Nucleus accumbens (tissue), 56 donors: ENCODE results near the gene KRTAP10-1.

ENCODE experiments used
- DNase-seq, 56 donors: peaks; one replicate each; lab custom pipeline; 2025; lab: John Stamatoyannopoulos, UW

Gene KRTAP10-1

DNA sequence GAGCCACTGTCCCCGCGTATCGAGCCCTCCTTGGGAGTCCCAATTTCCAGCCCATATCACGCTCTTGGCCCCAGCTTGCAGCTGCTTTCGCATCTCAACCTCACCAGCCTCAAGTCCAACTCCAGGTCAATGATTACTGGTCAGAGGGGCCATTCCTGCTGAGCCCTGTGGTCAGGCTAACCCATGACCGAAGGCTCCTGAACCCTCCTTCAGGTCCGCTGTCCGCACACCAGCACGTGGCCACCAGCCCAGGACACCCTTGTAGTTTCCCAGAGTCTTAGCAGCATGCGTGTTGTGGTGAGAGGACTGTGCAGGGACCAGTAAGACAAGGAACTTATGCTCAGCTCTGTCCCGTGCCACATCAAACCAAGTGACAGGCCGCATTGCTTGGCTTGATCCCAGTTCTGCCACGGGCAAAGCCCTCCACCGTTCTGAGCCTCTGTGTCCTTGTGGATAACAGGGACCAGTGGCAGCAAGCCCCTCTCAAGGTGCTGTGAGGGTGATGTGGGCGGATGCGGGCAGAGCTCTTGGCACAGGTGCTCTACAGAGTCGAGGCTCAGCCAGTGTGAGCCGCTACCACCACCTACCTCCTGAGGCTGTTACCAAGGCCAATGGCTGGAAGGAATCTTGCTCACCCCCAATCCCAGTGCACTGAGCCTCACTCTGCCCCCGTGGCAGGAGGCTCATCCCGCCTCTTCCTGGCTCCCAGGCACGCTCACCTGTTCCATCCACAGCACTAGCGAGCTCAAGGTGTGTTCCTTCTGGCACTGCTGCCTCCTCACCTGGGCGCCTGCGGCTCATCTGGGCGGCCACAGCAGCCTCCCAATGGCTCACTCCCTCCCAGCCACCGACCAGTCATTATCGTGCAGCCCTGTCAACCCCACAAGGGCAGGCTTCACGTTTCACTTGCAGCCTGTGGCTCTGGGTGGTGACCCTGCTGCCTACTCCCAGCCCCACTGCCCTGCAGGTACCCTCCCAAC is 20.4 kb downstream of the KRTAP10-1 start:
- DNase-seq = no peak

DNA sequence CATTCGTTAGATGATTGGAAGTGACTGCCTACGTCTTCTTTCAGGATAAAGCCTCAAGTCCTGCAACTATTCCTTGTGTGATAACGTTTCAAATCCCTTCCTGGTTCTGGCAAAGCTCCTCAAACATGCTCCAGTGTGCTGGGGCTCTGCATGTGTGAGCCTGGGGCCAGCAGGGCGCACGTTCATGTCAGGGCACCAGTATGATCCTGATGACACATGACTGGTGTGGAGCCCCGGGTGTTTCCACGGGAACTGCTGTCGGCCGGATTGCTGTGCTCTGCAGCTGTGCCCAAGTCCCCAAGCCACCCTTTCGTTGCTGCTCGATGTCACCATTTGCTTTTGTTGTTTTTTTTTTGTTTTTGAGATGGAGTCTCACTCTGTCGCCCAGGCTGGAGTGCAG is 21.3 kb downstream of the KRTAP10-1 start:
- DNase-seq = no peak

DNA sequence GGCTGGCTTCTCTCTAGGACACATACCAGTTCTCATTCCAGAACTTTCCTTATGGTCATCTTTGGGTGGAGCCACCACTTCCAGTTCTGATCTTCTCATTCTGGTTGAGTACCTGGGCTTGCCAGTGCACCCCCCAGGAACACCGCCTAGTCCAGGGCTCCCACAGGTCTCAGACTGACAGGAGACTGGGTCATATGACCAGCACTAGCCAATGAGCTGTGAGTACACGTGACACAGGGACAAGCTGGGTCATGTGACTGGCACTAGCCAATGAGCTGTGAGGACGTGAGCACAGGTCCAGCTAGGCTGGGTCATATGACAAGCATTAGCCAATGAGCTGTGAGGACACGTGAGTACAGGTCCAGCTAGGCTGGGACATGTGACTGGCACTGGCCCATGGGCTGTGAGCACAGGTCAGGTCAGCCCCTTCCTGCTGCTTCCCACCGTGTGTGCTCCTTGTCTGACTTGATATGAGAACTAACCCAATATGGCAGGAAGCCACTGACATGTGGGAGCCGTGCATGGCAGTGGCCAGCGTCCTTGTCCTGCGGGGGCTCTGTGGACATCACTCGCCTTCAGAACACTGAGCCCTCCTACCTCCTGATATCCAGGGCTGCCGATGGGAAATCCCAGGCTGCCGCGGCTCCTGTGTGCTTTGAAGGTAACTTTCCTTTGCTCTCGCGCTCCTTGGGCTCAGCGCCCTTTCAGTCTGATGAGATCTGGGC is 22.7 kb downstream of the KRTAP10-1 start:
- peak in 13 of 56 donors; percentile 6 to 76 (median 30) for DNase-seq

DNA sequence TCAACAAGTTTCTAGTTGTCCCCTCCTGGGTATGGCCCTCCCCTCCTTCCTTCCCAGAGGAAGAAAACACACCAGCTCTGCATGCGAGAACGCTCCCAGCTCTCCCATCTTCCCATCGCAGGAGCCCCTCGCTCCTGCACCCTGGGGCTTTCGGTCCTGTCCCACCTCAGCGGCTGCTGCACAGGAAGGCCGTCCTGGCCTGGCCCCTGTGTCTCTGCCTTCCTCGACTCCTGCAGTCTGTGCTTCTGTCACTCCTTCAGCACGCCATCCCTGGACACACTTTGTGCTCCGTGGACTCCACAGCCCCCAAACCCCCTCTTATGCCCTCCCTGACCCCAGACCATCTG is 23.2 kb downstream of the KRTAP10-1 start:
- no peak for DNase-seq

DNA sequence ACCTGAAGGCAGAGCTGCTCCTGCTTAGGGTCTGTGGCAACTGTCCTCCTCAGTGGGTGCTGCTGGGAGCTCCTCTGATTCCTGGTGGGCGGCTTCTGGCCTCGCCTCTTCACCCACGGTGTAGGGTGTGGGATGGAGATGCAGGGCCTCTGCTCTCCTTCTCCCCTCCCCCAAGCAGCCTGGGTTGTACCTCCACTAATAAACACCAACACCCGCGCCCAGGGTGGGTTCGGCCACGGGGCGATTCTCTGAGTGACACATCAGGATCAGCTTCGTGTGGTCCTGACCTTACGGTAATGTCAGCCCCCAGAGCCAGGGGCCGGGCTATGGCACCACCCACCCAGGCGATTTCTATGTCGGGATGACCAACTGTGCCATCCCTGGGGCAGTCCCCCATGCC is 23.7 kb downstream of the KRTAP10-1 start:
- no peak for DNase-seq

DNA sequence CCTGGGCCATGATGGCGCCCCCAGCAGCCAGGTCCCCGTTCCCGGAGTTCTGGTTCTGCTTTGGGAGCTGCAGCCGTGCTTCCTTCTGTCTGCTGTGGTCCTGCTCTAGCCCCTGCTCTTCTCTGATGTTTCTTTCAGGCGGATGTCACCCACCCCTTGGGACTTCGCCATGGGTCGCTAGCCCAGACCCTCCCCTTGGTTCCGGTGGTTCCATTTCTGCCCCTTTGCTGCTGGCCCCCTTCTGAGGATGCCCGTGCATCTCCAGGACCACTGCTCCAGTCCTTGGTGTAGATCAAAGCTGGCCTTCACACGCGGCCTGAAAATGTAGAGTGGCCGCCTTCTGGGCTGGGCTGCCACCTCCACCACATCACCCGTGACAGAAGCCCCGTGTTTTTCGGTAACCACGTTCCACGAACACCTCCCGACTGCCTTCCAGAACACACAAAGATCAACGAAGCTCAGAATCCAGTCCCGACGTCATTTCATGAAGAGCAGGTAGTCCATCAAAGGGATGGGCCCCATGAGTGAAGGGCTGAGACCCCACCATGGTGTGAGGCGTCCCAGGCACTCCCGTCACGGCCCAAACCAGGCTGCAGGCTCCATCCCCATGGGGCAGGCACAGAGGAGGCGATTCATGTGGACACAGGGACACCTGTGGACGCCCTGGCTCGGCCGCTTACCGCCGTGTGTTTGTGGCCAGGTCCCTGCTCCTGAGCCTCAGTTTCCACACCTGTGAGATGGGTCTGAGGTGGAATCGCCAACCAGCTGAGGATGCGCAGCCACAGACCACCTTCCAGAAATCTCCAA is 24.4 kb downstream of the KRTAP10-1 start:
- DNase-seq = no peak

DNA sequence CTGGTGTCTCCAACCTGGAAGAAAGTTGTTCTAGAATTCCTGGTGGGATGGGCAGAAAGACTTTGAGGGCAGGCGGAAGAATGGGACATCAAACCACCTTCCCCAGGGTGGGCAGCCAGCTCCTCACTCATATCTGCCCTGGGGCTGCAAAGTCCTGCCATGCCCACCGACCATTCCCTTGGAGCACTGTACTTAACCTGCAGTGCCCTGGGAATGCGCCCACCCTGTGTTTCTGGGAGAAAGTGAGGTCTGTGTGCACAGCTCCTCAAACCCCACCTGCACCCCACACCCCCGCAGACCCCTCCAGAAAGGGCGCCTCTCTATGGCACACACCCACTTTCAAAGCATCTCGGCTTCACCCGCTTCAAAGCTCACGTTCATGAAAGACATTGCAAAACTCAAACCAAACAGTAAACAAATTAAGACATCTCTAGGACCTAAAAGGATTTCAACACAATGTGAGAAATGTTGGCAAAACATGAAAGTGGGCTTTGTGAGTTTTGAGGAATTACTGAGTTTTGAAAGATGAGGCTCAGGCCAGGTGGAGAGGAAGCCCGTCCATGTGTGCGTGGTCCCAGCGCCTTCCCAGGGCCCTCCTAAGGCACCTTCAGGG is 25.1 kb downstream of the KRTAP10-1 start:
- DNase-seq = no peak

DNA sequence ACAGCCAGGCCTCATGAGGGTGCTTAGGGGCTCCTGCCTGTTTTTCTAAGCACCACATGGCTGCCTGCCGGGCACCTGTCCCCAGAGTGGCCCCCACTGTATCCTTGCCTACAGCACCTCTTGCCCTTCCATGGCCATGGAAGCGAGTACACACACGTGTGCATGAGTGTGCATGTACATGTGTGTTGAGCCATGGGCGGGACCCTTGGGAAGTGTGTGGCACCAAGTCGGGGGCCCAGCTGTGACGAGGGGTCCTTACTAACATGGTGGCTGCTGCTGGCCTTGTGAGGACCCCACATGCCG is 25.8 kb downstream of the KRTAP10-1 start:
- DNase-seq = no peak

DNA sequence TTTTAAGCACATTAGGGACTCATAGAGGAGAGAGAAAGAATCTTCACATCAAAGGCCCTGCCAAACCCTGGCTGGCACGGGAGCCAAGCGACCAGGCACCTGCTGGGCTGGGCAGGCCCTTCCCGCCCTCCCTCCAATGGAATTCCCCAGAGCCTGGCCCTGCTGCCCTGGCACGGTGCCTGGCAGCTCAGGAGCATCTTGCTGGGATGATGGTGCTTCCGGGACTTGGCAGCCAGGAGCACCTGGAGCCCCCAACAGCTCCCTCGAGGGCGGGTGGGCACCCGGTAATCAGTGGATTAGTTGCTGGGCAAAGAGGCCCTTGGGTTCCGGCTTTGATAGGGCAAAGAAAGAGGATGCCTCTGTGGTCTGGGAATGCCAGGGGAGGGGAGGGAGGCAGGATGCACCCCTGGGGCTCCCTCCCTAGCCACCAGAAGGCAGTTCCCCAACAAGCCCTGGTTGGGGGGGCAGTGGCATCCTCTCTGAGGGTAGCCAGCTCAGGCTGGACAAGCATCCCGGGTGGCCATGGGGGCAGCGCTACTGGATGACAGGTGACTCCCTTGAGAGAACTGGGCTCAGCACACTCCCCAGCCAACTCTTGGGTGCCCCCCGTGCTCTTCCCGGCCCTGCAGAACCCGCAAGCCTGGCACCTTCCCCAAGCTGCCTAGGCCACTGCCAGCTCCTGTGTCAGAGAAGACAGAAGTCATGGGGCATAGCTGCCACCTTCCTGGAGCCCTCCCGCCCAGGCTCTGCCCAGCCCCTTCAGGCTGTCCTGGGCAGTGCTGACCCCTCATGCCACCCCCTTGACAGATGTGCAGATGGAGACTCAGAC is 26.4 kb downstream of the KRTAP10-1 start:
- no peak for DNase-seq

DNA sequence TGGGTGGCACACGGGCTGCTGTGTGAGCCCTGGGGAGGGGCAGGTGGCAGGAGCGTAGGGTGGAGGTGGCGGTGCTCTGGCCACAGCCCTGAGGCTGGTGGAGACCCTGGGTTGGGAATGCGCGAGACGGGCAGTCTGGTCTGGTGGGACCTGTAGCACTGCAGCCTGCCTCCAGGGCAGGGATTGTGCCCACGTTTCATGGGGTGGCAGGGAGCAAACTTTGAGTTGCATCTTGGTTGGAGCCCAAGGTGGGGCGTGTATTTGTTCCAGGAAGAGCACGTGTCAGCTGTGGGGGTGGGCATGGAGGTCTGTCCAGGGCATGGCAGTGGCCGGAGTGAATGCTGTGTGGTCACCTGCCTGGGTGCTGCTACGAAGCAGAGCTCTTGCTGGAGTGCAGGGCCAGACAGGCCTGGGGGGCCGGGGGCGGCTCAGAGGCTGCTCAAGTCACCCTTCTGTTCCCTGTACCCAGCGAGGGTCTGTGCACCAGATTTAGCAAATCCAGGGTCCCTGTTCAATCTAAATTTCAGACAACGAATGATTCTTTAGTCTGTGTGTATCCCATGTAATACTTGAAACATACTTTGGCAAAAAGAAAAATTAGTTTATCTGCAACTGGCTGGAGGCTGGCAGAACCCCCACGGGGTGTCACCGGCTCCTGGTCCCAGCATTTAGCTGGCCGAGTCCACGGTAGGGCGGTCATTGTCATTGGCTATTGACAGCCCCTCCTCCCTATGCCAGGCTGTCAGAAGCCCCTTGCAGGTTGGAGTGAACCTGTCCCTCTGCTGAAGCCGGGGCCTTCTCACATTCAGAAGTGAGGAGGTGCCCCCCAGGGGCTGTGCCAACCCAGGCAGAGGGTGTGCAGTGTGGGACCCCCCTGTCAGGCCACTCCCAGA is 27.3 kb downstream of the KRTAP10-1 start:
- DNase-seq = no peak

DNA sequence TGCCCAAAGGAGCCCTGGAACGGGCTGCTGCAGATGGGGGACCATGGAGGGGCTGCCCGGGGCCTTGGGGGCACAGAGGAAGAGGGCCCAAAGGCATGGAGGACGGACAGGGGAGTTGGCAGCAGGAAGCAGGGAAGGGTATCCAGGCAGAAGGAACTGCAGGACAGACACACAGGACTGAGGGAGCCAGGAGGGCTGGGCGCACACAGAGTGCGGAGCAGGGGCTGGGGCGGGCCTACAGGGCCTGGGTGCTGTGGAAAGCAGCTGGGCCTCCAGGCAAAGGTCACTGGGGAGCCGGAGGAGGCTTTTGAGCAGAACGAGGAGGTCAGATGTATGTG is 28.1 kb downstream of the KRTAP10-1 start:
- no peak for DNase-seq

DNA sequence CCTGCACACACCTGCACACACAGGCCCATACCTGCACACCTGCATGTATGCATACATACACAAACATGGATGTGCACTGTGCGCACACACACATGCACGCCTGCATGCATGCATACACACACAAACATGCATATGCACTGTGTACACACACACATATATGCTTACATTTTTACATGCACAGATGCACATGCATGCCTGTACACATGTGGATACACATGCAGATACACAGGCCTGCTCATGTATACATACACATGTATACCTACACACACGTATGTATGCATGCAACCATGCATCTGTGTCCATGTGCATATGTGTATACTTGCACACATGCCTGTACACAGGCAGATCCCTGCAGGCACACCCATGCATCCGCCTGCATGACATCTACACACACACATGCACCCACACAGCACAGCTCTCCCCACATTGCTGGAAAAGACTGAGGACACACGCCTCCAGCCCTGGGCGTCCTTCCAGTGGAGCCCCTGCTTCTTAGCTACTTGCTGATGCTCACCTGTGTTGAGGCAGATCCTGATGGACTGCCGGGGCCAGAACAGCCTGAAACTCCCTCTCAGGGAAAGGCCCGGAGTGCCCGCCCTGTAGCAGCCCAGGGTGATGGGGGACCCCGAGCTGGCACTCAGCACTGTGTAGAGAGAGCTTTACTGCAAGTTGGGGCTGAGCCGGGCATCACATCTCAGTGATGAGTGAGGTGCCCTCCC is 28.6 kb downstream of the KRTAP10-1 start:
- DNase-seq = no peak

DNA sequence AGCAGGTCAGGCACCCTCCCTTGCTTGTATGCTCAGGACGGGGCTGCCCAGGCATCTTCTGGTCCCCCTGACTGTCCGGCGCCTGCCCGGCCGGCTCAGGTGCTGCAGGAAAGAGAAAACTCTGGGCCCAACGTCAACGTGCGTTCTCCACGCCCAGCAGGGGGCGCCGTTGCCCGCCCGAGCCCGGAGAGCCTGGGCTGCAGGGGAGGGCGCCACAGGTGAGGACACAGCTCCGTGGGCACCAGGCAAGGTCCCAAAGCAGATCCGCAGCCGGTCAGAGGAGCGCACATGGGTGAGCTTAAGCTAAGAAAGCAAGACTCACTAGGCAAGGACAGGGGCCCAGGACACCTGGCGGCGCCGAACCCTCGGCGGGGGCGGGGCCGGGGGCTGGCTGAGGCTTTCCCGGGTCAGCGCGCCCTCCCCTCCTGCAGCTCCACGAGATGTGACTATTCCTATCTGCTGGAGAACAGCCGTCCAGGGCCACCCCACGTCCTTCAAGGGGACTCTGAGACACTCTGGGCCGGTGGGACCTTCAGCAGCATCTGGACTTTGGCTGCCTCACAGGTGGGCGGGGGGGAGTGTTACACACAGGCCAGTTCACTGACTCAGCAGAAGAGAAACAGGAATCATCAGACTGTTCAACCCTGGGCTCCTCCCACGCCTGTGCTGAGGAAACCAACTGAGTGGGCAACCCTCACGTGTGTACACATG is 29.3 kb downstream of the KRTAP10-1 start:
- peak in 11 of 56 donors; percentile 4 to 54 (median 15) for DNase-seq

DNA sequence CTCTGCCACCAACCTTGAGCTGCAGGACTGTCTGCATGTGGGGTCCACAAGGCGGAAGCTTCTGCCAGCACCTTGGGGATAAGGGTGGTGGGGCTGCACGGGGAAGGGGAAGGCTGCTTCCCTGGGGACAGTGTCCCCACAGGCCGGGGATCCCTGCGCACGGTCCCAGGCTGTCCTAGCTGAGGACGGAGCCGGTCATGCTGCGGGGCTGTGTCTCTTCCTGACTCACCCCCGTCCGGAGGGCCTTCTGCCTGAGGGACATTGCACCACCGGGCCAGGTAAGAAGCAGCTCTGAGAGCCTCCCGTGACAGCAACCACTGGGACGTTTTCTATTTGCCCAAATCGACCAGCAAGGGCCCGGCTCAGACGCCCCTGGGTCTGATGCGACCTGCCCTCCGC is 29.9 kb downstream of the KRTAP10-1 start:
- no peak for DNase-seq

DNA sequence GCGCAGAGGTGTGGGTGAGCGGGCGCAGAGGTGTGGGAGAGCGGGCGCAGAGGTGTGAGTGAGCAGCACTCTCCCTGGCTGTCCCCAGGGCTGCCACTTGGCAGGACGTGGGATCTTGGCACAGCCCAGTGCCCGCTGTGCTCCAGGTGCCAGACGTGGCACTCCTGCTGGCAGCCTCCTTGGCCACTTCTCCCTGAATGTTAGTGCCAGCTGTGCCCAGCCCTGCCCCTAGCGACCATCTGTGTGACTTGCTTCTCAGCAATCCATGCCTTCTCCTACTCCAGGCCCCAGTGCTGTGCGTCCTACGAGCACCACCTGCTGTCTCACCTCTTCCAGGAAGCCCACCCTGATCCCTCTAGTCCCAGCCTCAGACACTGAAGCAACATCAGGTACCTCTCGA is 30.5 kb downstream of the KRTAP10-1 start:
- DNase-seq = peak in 5 of 56 donors; percentile 7 to 37 (median 14)

DNA sequence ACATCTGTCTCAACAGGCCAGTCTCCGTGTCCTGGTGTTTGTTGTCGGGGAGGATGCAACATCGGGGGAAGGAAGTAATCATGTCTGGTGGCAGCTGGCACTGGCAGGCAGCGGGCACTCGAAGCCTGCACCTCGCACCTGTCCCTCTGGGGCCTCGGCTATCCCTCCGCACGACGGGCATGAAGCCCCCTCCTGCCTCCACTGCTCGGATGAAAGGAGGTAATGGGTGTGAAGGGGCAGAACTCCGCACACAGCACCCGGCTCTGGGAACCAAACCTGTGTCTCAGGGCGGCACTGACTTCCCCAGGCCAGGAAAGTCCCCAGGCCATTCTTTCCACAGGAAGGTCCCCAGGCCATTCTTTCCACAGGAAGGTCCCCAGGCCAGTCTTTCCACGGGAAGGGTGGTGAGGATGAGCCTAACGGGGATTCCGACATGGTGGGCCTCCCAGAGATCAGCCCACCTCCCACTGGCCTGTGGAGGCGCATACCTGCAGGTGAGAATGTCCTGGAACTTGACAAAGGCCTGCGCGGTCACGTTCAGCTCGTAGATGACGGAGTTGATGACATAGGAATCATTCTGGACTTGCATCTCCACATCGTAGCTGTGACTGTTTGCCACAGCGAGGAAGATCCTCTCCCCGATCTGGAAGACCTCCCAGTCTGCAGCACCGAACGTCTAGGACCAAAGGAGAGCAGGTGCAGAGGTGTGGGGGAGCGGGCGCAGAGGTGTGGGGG is 31.1 kb downstream of the KRTAP10-1 start:
- DNase-seq = no peak

DNA sequence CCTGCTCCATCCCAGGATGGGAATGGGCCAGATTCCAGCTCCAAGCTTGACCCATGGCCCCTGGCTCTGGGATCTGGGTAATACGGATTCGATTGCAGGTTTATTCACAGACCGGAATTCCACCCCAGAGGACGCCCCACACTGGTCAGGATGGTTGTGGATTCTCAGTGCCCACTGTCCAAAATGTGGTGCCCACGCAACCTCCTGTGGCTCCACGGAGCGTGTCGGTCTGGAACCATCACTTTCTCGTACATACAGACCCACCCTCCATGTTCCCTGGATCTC is 31.6 kb downstream of the KRTAP10-1 start:
- no peak for DNase-seq
